Nucleus accumbens (tissue), 56 donors: ENCODE results near the gene DIPK1B.
A peak's percentile ranks its signal among the peaks of the same experiment; 100 is the strongest.

ENCODE experiments used
- DNase-seq, 56 donors: peaks; one replicate each; lab custom pipeline; 2025; lab: John Stamatoyannopoulos, UW

The DIPK1B gene

DNA sequence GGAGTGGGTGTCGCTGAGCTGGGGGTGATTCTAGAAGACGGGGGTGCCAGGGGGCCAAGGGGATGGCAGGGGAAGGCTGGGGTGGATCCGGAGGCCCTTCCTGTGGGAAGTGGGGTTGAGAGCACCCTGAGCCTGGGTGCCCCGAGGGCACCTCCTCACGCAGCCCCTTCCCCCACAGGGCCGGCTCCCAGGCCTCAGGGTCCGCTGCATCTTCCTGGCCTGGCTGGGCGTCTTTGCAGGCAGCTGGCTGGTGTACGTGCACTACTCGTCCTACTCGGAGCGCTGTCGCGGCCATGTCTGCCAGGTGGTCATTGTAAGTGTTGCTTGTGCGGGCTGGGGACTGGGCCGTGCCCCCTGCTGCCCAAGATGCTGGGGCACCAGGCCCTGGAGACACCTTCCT lies 5.0 kb downstream of the DIPK1B start:
- no peak for DNase-seq

DNA sequence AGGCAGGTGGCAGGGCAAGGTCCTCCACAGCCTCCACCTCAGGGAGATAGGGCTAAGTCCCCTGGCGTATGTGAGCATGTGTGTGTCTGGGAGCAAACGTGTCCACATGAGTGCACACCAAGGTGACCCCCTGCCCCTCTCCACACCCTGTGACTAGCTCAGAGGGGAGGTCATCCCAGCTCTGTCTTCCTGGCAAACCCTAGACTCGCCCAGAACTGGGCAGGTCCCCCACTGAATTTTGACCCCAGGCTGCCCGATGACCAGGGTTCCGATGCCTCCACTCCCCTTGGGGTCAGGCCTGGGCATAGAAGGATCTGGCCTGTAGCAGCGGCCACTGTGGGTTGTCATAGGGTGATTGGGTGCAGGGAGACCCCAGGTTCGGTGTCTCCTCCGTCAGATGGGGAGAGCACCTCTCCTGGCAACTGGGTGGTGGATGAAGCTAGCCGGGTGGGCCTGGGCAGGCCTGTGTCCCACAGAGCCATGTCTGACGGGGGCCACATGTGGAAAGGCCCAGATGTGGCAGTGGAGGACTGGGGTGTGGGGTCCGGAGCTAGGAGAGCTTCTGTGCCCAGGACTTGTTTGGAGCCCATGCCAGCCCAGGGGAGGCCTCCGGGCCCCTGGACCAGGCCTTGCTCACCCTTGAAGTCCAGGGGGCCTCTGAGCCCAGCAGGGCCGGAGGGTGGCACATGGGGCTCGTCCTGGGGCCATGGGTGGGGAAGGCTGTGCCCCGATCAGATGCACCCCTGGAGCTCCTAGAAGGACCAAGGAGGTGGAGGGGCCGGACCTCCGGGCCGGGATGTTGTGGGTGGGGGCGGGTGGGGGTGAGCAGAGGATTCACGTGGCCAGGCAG lies 6.2 kb downstream of the DIPK1B start:
- no peak for DNase-seq

DNA sequence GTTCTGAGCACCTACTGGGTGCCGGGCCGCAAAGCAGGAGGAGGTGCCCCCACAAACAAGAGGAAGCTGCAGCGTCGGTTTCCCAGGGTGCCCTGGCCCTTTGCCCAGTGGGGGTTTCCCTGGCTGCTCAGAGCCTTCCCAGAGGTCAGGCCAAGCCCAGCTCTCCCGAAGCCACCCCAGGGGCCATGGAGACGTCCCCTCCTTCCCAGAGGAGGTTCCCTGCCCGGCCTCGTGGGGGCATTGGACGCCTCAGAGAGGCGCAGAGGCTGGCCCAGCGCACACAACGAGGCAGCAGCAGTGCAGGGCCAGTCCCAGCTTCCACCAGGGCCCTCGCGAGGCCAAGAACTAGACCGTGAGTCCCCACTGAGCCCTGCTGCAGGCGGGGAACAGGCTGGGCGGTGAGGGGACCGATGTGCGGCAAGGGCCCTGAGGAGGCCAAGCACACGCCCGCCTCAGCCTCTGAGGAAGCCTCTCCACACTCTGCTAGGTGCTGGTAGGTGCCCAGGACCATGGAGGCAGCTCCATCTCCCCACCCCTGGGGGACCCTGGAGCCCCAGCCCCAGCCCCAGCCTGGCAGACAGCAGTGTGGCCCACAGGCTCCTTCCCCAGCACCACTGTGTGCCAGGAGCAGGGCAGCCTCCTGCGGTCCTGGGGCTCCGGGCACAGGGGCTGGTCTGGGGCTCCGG lies 7.0 kb downstream of the DIPK1B start:
- DNase-seq = no peak

DNA sequence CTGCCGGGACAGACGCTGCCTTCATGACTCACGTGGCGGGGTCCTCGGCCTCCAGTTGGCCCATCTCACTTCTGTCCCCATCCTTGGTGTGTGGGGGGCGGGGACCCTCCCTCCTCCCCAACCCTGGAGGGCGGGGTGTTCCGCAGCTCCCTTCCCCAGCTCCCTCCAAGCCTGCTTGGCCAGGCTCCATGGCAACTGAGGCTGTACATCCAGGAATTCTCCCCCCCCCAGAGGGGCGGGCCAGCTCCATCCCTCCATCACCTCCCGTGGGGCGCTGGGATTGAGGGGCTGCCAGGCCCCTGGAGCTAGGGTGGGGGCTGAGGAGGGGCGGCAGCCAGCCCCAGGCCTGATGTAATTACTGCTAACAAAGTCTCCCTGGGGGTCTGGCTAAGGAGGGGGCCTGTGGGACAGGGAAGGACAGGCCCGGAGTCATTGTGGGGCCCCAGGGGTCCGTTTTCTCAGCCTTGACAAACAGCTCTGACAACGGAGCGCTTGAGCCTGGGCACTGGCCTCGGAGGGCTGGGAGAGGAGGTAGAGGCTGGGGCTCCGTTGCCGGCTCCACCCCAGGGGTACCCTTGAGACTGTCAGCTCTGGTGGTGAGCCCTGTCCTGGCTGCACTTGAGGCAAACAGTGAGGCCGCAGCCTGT lies 8.0 kb downstream of the DIPK1B start:
- peak in 8 of 56 donors; percentile 14 to 58 (median 32) for DNase-seq

DNA sequence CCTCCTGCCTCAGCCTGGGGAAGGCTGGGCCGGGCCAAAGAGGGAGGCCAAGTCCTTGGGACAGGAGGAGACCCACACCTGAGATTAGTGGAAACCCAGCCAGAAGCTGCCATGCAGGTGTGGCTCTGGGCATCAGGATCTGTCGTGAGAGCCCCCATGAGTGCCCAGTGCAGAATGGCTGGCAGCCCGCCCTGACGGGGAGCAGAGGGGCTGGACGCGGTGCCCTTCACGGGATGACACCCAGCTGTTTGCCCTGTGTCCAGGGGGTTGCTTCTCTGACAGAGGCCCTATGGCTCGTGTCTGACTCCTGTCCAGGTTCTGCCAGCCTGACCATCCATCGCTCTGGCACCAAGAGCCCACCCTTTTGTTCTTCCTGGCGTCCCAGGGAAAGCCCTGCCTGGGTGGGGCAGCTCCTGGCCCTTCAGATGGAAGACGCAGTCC lies 8.5 kb downstream of the DIPK1B start:
- DNase-seq = peak in 1 of 56 donors; percentile 14

DNA sequence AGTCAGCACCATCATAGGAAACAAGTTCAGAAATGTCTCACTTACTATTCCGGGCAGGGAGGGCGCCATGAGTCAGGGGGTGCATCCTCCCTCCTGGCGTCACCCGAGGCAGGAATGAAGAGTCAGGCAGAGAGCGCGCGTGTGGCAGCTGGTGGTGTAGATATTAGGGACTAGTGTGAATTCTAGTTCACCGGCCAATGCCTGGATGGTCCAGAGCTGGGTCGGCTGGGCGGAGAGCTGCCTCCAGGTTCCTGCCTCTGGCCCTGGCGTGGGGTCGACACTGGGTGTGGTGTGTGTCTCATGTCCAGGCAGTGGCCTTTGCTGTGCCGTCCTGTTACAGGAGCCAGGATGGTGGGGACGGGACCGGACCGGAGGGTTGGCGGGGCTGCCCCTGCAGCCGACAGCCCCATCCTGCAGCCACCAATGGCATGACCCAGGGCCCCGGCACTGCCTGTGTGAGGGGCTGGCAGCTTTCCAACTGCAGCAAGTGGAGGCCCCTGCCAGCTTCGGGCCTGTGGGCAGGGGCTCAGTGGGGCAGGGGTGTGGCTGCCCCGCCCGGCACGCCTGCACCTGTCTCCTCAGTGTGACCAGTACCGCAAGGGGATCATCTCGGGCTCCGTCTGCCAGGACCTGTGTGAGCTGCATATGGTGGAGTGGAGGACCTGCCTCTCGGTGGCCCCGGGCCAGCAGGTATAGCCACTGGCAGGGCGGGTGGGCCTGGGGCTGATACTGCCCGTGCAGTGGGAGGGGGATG lies 9.1 kb downstream of the DIPK1B start:
- DNase-seq = peak in 1 of 56 donors; percentile 44

DNA sequence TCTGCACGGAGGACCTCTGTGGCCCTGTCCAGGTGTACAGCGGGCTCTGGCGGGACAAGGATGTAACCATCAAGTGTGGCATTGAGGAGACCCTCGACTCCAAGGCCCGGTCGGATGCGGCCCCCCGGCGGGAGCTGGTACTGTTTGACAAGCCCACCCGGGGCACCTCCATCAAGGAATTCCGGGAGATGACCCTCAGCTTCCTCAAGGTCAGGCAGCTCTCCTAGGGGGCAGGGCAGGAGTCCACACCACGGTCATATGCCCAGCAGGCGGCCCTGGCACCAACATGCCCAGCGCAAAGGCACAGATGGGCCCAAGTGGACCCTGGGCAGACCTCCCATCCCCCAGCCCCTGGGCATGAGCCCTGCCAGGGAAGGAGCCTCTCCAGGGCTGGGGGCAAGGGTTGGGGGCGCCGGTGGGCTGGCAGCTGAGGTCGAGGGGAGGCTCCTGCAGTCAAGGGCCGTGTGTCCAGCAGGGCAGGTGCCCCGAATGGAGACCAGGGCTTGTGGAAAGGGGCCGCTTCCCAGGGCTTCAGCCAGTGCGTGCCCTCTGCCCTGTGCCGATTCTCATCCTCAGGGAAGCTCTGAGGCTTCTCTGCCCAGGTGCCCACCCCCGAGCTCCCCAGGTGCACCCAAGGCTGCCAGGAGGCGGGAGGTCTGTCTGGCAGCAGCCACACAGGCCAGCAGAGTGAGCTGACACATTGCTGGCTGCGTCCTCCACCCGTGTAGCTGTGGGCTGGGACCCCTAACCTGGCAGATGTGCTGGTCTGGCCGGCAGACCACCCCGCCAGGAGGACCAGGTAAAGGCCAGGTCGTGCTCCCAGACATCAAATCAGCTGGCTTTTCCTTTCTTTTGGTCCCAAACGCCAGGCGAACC lies 10.0 kb downstream of the DIPK1B start:
- DNase-seq = no peak

DNA sequence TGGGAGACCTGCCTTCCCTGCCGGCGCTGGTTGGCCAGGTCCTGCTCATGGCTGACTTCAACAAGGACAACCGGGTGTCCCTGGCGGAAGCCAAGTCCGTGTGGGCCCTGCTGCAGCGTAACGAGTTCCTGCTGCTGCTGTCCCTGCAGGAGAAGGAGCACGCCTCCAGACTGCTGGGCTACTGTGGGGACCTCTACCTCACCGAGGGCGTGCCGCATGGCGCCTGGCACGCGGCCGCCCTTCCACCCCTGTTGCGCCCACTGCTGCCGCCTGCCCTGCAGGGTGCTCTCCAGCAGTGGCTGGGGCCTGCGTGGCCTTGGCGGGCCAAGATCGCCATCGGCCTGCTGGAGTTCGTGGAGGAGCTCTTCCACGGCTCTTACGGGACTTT lies 10.6 kb downstream of the DIPK1B start:
- no peak for DNase-seq

DNA sequence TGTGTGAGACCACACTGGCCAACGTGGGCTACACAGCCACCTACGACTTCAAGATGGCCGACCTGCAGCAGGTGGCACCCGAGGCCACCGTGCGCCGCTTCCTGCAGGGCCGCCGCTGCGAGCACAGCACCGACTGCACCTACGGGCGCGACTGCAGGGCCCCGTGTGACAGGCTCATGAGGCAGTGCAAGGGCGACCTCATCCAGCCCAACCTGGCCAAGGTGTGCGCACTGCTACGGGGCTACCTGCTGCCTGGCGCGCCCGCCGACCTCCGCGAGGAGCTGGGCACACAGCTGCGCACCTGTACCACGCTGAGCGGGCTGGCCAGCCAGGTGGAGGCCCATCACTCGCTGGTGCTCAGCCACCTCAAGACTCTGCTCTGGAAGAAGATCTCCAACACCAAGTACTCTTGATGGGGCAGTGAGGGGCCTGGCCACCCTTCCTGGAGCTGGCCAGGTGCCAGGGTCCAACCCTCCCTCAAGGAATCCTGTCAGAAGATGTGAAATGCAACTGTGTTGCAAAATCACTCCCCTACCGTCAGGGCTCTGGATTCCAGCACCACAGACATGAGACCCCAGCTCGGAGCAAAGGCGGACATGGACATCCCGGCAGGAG lies 11.1 kb downstream of the DIPK1B start:
- no peak for DNase-seq

DNA sequence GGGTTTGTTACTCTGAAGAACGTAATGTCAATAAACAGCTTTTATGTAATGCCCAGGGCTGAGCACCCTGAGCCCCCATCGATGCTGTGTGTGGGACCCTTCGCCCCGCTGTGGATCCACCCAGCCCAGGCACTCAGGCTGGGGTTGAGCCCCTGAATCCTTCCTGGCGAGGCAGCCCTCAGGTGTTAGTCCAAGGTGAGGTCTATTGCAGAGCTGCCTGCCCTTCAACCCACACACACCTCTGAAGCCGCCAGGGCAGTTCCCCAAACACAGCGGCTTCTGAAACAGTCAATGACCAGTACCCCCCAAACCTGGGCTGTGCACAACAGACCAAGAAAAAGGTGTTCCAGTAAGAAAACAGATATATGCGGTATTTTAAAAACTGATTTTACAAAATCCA lies 11.6 kb downstream of the DIPK1B start:
- DNase-seq = no peak

DNA sequence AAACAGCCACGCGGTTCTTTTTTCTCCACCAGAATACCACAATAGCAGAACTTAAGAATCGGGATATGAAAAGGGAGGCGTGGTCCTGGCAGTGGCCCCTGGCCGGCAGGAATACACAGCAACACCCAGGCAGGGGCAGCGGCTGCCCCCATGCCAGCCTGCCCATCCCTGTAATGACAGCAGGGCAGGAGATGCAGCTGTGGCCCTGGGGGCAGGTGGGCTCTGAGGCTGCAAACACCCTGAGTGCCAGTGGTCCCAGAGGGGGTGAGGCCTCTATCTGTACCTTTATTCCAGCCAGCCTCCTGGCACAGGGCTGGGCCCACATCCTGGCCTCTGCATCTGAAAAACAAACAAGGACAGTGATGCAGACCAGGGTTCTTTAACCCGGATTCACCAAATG lies 12.4 kb downstream of the DIPK1B start:
- DNase-seq = no peak

DNA sequence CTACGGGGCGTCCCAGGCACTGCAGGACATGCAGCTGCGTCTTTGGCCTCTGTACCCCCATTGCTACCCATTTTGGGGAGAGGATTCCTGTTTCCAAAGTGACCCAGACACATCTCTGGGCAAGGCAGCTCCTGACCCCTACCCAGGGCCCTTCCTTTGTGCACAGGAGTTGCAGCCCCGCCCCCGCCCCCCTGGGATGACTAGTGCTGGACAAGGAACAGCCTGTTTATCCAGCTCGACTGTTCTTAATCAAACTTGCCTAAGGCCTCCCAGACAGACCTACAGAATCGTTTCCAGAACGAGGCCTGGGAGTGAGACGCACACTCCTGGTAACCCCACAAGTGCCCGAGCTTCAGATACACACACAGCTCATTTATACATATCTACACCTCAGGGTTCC lies 13.2 kb downstream of the DIPK1B start:
- no peak for DNase-seq

DNA sequence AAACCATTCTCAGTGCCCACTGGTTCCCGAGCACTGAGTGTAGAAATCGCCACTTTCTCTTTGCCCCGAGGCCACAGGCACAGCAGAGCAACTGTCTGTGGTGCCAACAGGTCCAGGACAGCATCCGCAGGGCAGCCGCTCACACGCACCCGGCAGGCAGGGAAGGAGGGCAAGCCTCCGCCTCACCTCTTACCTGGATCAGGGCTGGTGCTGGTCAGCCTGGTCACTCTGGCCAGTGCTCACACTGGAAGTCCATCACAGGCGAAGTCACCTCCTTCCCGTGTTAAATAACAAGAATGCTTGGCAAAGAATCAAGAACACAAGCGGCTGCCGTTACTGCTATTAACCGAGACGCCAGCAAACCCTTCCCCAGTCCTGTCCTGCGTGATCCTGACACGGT lies 13.7 kb downstream of the DIPK1B start:
- no peak for DNase-seq

DNA sequence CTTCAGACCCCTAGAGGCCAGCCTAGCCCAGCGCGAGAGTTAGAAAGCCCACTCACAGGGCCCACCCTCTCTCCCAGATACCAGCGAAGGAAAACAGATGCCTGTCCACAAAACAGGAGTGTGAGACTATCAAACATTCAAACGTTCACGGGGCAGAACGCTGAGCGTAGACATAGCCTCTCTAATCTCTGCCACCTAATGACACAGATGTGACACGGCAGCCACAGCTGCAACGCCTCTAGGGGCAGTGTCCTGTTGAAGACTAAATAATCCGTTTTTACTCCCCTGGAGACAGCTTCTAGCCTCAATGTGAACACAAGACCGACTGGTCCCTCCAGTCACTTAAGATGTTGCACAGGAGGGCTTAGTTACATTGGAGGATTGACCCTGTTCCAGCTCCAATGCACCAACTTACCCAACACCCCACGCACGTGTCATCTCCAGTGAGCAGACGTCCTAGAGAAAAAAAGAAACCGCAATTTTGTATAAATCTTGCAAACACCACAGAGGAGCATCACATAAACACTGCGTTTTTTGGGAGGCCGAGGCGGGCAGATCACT lies 14.3 kb downstream of the DIPK1B start:
- DNase-seq = no peak

DNA sequence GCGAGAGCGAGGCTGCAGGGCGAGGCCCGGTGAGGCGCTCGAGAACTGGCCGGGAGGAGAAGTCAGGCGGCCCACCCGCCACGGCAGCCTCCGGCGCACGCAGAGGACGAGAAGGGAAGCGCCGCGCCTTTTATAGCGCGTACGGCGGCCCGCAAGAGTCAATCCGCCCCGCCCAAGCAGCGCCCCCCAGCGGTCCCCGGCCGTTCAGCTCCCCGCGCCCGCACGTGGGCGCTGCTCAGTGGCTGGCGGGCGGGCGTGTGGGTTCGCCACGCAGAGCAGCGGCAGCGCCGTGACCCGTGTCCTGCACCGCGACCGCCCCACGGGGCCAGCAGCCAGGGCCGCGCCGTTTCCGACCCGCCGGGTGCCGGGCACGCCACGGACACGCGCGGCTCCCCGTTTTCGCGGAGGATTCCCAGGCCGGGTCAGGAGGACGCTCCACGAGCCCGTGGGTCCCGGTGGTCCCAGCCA lies 15.7 kb downstream of the DIPK1B start:
- DNase-seq = peak in 55 of 56 donors; percentile 21 to 91 (median 77)

DNA sequence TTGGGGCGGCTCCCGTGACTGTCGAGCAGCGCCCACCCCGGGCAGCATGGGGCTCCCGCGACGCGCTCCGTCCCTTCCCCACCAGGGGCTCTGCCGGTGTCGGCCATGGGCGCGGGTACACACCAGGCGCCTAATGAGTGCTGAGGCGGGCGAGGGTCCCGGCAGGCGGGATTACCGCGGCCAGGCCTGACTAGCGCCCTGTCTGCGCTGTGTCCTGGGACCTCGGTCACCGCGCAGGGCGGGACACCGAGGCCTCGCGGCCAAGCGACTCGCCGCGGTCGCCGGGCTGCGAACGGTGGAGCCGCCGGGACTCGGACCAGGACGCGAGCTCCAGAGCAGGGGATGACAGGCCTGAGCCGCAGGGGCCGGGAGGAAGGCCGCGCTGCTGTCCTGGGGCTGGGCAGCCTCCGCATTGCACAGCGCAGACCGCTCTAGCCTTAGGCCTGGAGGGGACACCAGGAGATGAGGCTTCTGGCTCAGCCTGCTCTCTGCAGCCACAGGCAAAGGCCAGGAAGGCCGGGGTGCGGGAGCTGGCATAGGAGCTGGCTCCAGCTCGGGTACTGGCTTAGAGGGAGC lies 16.3 kb downstream of the DIPK1B start:
- DNase-seq = peak in 2 of 56 donors; percentile 25 to 39

DNA sequence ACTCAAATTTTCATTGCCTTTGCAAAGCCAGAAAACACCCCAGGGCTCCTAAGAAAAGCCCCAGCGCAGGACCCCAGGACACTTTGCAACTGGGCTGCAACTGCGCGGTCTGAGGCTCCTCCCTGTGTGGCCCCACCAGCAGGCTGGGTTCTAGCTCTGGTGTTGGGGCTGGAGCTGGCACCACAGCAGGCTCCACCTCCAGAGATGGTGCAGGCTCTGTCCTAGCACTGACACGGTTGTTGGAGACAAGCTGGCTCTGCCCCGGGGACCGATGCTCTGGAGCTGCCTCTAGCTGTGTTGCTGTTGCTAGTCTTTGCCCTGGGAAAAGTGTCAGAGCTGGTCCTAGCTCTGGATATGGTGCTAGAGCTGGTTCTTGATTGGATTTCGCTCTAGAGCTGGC lies 16.8 kb downstream of the DIPK1B start:
- no peak for DNase-seq

DNA sequence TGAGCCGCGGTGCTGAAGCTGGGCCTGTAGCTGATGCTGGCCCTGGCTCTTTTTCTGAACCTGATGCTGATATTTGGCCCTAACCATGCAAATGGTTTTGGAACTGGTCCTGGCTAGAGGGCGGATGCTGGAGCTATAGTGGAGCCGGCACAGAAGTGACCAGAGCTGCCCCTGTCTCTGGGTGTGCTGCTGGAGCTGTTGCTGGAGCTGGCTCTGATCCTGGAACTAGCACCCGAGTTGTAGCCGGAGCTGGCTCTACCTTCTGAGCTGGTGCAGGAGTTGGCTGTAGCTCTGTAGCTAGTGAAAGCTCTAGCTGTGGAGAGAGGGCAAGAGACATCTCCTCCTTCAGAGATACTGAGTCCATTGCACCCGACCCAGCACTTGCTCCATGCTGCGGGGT lies 17.6 kb downstream of the DIPK1B start:
- no peak for DNase-seq
